Epithelial cell of prostate (primary cell): Measurements from ENCODE around the gene ARID5A.

ENCODE experiments used
- DNase-seq: peaks from one replicate; pipeline ENCODE4 v3.0.0-alpha.2; 2011; ENCODE audit warnings: low read depth, low spot score
- H3K27ac ChIP-seq: fragments of 450-650 bp; 2 replicates; pipeline ENCODE4 v1.5.1; 2017; ENCODE audit warnings: mild to moderate bottlenecking

Gene ARID5A

DNA sequence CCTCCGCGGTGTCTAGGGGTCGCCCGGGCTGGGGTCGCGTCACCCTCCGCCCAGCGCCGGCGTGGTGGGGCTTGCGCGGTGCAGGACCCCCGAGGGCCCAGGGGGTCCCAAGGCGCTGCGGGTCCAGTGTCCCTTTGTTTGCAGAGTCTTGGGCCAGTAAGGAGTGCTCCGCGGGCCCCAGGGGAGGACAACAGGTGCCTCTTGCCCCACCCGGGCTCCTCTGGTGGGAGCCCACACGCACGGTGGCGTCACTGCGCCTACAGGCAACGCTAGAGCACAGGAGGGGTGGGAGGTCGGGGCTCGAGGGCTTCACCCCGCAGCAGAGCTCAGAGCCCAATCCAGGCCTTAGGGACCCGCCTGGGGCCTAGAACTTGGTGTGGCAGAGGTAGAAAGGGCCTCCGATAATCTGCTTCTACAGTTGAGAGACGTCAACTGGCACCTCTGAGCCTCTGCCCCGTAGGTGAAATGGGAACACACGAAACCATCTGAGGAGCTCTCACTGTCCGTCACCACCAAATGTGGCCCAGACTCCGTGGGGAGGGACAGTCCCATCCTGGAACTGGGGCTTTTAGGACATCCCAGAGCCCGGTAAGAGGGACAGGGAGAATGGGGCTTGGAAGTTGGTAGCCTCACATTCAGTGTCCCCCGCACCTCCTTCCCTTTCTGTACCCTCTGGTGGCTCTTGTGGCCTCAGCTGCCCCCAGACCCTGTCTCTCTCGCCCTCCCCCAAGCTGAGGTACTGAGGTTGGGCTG is 1.4 kb downstream of the ARID5A start:
- no peak for DNase-seq
- no peak overlapping the region for H3K27ac ChIP-seq

DNA sequence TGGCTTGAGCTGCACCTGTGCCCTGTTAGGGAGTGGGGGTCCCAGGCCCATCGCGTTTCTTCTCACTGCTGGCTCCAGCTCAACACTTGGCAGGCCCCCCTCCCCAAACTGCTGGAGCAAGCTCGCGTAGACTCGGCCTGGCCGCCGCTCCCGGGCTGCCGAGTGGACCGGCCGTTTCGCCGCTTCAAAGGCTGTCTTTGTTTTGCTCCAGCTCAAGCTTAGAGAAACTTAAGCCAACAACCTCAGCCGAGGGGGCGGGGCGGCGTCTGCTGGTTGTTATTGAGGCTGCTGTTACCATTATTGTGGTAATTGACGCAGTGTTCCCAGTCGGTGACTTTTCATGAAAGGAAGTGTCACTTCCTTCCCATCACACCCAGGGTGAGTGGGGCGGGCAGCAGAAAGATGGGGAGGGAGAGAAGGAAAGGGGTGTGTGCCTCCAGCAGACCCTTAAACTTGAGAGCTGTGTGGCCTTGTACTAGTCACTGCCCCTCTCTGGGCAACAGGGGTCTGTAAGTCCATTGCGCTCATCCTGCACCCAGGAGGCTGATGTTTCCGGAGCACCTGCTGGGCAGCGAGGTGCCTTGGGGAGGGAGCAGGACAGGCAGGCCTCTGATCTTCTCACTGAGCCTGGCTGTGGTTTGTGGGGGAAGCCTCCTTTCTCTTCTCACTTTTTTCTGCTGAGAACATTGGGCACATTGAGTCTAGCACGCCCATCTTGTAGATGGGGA is 2.1 kb downstream of the ARID5A start:
- no peak overlapping the region for H3K27ac ChIP-seq
- no peak for DNase-seq

DNA sequence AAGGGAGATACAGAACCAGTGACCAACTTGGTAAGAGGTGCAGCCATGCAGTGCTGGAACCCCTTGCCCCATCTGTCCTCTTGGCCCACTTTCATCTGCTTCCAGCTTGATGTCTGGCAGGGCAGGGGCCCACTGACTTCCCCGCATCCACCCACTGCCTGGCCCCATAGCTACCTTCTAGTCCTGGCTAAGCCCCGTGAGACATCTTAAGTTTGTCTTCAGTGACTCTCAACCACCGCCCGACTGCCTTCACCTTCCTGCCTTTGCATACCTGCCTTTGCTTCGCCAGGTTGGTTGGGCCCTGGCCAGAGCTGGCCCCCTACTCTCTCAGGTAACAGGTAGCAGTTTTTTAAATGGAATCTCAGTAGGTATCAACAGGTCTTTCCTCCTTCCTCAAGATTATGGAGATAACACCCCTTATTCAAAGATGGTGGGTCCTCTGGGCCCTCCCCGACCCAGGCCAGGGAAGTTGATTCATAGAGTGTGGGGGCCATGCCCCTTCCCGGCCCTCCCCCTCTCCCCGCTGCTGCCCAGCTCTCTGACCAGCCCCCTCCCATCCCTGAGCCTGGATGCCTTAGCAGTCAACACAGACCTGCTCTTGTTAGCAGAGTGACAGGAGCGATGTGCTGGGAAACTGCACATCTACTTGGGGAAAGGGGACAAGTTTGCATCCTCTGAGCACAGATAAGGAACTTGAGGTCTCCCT is 2.8 kb downstream of the ARID5A start:
- no peak for DNase-seq
- H3K27ac ChIP-seq = no peak overlapping the region

DNA sequence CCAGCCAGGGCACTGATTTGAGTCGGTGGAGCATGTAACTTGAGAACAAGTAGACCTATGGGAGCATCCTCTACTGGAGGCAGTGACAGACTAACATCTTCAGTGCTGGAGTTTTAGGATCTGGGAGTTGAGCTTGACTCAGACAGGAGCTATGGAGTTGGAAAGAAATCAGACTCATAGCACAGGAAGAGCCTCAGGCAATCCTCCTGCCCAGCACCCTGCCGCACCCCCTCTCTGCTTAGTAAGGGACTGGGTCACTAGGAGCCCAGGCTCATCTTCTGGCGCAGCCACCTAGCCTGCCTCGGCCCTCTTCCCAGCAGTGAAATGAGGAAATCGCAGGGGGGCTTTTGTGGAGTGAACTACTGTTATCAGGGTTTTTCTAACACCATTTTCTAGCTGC is 3.6 kb downstream of the ARID5A start:
- peak; percentile 43 for DNase-seq
- no peak overlapping the region for H3K27ac ChIP-seq

DNA sequence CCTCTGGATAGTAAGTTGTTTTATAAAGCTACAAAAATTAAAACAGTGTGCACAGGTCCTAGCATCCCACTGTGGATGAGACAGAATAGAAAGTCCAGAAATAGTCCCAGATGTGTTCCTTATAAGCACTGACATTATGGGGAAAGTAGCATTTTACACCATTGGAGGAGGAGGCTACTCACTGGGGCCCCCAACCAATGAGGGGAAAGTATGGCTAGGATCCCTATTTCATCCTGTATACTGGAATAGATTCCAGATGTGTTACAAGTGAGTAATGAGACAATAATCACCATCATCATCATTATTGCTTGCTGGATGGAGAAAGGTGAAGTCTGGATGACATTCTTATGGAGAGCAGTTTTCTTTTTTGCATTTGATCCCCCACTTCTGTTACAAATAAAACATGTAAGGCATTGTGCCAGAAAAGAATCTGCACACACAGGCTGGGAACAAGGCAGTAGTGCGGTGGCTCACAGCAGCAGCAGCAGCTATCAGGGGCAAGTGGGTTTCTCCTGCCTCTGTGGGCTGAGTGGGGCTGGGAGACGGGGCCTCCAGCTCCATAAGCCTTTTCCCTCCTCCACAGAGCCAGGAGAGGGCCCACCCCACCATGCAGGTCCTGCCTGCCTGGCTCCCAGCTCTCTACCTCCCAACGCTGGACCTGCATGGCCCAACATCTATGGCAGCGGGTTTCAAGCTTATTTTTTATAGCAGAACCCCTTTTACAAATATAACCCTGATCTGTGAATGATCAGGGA is 5.0 kb downstream of the ARID5A start:
- no peak for DNase-seq

DNA sequence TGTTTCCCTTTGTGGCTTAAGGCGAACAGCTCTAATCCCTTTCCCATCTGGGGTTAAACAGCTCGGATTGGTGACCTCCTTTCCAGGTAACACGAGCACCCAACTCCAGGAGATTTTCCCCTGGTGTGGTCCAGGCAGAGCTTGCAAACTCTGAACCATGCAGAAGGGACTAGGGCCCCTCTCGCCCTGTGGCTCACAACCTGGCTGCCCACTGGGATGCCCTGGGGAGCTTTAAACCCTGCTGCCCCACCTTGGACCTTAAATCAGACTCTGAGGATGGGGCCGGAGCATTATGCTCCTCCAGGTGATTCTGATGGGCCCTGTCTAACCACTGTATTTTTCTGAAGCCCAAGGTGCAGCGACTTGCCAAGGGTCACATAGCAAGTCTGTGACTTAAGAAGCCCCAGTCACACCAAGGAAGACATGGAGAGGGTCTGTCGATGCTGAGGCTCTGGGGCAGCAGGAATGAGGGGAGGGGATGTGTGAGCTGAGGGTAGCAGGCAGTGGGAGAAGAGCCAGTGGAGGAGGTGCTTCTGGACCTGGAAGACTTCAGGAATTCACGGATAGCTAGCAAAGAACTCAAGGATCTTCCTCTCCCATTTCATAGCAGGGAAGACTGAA is 5.9 kb downstream of the ARID5A start:
- no peak for DNase-seq
- H3K27ac ChIP-seq = no peak overlapping the region

More for the DNA sequence above, 5.0 kb downstream of the ARID5A start:
- H3K27ac ChIP-seq = no peak overlapping the region

DNA sequence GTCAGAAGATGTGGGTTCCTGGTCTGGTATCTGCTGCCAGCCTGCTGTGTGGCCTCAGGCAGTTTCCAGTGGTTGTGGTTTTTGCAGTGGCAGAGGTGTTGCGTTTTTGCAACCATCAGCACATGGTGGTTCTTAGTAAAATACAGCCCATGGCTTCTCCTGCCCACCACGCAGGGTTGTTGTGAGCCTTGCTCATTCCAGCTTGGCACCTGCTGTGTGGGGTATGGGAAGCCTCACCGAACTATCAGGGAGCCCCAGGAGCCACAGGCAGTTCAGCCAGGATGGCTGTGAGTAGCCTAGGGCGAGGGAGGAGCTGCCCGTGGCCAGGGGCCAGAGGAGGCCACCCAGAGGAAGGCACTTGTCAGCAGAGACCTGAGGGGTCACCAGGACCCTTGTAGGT is 9.8 kb downstream of the ARID5A start:
- no peak overlapping the region for H3K27ac ChIP-seq
- DNase-seq = no peak

DNA sequence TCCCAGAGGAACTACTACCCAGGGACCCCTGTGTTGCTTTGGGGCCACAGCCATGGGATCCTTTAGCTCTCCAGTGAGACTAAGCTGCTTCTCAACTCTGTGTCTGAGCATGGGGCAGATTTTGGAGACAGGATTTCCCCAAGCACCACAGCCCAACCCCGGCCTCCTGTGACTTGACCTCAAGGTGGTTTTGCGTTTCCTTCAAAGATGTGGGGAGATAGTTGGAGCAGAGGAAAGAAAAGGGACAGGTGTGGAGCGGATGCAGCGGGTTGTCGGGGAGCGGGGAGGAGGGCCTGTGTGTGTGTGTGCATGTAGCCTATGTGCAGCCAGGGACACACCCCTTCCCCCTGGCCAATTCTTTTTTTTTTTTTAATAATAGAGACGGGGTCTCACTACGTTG is 10.2 kb downstream of the ARID5A start:
- no peak overlapping the region for H3K27ac ChIP-seq
- DNase-seq = no peak

DNA sequence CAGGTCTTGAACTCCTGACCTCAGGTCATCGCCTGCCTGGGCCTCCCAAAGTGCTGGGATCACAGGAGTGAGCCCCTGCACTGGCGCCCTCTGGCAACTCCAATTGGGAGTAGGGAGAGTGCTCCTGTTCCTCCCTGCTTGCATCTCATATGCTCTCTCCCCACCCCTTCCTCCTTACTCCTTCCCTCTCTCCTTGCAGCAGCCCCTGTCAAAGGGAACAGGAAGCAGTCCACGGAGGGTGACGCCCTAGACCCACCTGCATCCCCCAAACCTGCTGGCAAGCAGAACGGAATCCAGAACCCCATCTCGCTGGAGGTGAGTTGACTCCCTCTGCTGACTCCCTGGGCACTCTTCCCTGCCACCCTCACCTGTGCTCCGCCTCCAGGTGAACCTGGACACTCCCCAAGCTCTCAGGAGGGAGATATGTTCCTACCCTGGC is 10.7 kb downstream of the ARID5A start:
- H3K27ac ChIP-seq = no peak overlapping the region
- no peak for DNase-seq

DNA sequence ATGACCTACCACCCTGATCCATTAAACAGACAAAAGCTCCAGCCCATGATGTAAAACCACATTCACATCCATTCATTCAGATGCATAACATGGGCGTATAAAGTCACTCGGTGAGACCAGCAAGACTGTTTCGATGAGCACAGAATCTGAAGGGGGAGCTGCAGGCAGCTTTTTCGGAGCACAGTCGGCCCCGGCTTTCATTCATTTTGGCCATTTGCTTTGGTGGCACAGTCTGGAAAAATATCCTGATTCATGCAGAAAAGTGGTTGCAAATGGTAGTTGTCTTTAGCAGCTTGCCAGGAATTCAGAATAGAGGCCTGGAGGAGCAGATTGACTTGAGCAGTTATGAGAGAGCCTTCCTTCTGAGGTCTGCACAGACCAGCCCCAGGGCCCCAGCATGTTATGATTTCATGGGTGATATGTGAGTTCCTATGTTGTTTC is 11.2 kb downstream of the ARID5A start:
- no peak for DNase-seq
- H3K27ac ChIP-seq = no peak overlapping the region

DNA sequence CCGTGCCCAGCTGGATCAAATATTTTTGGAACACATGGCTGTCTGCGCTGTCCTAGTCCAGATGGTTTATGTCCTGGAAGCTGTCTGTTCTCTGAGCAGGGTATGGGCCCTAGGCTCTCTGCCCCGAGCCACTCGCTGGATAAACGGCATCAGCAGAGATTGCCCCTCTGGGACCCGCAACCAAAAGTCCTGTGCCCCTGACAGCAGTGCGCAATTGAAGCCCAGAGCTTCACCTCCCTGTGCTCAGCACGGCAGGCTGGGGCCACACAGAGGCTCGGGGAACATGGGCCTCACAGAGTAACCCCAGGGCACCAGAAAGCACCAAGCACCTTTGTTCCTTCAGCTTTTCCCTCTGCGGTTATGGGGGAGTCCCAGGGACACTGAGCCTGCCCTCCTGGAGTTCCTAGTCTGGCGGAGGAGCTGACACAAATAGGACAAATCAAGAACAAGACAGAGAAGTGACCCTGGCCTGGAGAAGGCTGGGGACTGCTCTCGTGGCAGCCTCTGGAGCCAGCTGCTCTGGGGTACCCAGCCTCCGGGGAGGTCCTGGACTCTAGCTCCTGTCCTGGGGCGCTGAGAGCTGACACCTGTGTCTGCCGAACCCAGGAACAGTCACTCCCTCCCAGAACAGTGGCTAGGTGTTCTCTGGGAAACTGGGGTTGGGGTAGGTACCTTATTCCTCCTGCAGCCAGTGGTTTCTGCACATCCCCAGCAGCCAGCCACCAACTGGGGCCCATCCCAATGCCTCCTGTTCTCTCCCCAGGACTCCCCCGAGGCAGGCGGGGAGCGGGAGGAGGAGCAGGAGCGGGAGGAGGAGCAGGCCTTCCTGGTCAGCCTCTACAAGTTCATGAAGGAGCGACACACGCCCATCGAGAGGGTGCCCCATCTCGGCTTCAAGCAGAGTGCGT is 12.3 kb downstream of the ARID5A start:
- DNase-seq = no peak
- no peak overlapping the region for H3K27ac ChIP-seq

DNA sequence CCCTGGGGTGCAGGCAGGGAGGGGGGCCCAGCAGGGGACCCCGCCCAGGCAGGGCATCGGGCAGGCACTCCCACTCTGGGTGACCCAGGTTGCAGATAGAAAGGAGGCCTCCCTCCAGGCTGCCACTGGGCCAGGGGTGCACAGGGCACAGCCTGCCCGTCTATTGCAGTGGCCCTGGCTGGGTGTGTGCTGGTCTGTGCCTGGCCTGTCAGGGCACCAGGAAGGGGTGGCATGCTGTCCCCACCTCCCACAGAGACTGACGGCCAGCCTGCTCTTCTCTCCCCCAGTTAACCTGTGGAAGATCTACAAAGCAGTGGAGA is 12.9 kb downstream of the ARID5A start:
- DNase-seq = no peak
- H3K27ac ChIP-seq = no peak overlapping the region

DNA sequence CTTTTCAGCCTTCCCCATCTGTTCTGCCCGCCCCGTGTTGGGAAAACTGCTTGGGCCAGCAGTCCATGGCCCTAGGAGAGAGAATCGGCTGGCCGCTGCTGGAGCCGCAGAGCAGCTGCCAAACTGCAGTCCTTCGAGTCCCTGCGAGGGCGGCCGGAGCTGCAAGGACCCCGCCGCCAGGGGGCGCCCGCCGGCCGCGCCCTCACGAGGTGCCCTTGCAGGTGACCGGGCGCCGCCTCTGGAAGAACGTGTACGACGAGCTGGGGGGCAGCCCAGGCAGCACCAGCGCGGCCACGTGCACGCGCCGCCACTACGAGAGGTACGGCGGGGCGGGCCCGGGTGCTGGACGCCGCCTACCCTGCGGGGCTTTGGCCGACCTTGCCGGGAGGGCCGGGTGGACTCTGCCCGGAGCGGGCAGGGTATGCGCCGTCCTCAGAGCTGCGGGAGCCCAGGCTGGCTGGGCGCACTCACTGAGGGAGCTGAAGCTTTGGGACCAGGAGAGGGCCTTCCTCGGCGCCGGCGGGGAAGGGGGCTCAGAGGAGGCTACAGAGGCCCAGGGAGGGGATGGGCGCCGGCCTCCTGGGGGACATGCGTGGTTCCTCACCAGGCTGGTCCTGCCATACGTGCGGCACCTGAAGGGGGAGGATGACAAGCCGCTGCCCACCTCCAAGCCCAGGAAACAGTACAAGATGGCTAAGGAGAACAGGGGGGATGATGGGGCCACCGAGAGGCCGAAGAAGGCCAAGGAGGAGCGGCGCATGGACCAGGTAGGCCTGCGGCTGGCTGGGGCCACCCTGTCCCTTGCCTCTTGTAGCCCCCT is 13.6 kb downstream of the ARID5A start:
- H3K27ac ChIP-seq = no peak overlapping the region
- no peak for DNase-seq

DNA sequence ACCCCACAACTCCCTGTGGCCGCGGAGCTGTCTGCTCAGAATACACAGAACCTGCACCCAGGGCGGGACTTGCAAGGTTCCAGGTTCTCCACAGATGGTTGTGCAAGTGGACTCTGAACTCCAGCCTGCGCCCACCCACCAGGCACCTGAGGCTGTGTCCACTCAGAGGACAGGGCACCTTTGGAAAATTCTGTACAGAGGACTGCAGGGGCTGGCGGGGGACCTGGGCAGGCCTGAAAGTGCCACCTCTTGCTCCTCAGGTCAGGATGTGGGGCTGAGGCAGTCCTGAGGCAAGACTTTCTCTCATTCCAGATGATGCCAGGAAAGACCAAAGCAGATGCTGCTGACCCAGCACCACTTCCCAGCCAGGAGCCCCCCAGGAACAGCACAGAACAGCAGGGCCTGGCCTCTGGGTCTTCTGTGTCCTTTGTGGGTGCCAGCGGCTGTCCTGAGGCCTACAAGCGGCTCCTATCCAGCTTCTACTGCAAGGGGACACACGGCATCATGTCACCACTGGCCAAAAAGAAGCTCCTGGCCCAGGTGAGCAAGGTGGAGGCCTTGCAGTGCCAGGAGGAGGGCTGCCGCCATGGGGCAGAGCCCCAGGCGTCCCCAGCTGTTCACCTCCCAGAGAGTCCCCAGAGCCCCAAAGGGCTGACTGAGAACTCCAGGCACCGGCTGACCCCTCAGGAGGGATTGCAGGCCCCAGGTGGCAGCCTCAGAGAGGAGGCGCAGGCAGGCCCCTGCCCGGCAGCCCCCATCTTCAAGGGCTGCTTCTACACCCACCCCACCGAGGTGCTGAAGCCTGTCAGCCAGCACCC is 14.4 kb downstream of the ARID5A start:
- H3K27ac ChIP-seq = no peak overlapping the region
- no peak for DNase-seq

DNA sequence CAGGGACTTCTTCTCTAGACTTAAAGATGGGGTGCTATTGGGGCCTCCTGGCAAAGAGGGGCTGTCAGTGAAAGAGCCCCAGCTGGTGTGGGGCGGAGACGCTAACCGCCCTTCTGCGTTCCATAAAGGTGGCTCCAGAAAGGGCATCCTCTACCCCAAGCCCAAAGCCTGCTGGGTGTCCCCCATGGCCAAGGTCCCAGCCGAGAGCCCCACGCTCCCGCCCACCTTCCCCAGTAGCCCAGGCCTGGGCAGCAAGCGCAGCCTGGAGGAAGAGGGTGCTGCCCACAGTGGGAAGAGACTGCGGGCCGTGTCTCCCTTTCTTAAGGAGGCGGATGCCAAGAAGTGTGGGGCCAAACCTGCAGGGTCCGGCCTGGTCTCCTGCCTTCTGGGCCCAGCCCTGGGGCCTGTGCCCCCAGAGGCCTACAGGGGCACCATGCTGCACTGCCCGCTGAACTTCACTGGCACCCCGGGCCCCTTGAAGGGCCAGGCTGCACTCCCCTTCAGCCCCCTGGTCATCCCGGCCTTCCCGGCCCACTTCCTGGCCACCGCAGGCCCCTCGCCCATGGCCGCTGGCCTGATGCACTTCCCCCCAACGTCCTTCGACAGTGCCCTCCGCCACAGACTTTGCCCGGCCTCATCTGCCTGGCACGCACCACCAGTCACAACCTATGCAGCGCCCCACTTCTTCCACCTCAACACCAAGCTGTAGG is 15.2 kb downstream of the ARID5A start:
- no peak for DNase-seq
- H3K27ac ChIP-seq = no peak overlapping the region

DNA sequence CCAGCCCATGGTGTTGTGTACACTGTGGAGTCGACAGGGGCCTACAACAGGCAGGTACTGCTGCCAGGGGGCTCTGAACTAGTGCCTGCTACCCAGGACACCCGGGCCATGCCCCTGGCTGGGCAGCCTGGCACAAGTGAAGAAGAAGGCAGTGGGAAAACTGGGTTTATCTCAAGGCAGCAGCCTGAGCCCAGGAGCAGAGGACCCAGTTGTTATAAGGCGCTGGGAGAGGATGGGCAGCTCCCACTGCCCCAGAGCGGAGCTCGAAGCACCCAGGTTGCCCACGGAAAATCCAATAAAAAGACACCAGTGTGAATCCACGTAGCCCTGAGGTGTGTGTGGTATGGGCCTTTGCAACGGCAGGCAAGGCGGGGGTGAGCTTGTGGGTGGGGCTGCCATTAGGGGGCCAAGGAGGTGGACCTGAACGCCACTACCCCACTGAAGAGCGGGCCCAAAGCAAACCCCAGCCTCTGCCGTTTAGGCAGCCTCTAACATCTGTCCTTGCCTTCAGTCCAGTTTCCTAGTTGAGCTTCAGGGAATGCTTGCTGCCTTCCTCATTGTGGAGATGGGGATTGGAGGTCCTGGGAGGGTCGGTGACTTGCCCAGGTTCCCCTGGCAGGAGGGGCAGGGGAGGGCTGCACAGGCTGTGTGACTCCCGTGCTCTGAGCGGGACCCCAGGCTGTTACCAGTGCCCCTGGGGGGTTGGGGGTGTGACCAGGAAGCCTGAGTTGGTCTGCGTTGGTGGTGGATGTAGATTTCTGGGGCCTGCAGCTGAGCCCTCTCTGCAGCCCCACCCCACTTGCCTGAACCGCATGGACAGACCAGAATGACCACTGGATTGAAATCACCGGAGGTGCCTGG is 16.0 kb downstream of the ARID5A start:
- DNase-seq = no peak
- H3K27ac ChIP-seq = no peak overlapping the region
